ENCODE measurements around the gene TRPM1. TPM values are rescaled to one million over a fixed set of nuclear protein-coding genes. Genes with fewer than 3 reads are reported as not detected.

TRPM1 gene
- total RNA-seq, 1 donor from 2014 or later: 3.5 TPM

DNA sequence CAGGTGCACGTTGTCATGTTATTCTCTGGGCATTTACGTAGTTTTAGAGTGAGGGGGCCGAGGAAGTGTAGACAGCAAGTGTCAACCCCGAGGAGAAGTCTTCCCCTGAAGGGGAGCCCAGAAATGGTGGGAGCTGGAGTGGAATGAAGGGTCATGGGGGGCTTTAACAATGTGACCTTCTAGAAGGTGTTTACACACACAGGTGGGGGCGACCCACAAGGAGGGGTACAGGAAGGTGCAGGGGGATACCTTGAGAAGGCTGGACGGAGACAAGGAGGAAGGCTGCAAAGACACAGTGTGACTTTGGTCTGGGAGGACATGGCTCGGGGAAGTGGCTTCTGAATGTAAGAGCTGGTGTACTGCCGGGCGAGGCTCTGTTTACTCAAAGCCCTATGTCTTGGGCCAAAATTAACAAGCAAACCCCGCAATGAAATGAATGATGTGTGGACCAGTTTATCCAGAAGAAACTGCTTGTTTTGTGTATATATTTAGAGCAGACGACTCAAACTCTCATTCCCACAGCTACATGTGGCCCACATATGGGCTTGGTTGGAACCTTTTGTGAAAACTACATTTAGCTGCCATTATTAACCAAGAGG lies 18.7 kb downstream of the TRPM1 start:
- peak; percentile 77 for DNase-seq

DNA sequence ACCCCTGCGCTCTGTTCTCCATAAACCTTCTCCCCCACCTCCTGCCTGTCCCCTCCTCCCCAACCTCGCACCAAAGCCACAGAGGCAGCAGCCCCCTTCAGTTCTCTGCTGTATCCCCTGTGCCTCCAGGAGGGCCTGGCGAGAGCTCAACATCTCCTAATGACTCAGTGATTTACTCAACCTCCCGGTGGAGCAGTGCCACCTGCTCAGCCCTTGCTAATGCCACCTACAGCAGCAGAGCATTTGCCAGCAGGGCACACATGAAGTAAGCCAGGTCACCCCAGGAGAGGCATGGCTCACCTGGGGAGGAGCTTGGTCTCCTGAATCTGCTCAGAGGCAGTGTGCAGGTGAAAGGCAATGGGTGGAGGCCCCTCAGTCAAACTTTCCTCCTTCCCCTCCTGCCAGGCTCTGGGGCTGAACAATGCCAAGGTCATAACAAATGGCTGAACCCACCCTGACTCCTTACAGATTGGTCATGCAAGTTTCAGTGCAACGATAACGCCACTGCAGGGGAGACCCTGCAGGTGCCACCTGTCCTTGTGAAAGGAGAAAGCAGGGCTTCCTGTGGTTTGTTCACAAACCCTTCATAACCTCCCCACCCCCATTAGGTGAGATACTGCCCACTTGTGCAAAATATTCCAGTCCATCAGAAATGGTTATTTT lies 19.8 kb downstream of the TRPM1 start:
- DNase-seq: no peak

DNA sequence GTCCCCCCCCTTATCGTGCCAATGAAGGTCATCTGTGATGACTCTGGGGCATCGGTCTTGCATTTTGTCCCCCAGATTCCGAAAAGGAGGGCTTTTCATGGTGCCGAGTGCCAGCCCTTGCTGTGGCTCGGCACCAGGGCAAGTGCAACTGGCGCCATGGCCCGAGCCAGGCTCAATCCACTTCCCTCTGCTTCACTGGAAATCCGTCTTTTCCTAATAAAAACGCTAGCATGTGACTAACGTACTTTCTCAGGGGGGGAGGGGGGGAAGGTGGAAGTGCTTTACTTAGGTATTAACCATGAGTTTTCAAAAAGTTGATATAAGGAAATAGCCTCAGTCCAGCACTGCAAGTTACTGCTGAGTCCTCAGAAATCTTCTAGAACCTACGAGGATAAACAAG lies 20.5 kb downstream of the TRPM1 start:
- no peak for DNase-seq

DNA sequence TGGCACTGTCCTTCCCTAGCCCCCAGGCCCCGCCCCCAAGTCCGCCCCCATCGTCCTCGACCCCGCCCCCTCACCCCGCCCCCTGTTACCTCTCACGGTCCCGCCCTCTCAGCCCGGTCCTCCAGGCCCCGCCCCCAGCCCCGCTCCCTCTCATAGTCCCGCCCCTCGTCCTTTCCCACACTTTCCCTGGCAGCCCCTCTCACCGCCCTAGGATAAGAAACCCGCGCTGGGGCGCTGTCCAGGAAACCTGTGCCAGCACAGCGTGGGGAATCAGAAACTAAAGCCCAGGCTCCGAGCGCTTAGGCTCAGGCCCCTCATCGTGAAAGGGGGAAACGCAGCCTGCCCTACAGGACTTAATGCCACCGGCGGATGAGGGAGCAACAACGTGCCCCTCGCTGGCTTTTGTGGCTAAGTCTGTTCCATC lies 20.9 kb downstream of the TRPM1 start:
- DNase-seq: no peak

DNA sequence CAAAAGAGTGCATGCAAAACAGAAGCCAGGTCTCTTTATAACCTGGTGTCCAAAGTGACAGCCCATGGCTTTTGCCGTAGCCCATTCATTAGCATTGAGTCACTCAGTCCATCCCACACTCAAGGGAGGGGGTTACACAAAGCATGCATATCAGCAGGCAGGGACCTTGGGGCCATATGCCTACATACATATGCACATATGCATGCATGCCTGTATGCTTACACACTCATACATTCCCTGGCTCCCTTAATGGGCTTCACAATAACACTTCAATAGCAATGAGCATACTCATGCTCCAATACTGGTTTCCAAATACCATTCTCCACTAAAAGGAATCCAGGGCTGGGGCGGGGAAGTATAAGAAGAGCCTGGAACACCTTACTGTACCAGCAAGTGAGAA lies 22.0 kb downstream of the TRPM1 start:
- no peak for DNase-seq

DNA sequence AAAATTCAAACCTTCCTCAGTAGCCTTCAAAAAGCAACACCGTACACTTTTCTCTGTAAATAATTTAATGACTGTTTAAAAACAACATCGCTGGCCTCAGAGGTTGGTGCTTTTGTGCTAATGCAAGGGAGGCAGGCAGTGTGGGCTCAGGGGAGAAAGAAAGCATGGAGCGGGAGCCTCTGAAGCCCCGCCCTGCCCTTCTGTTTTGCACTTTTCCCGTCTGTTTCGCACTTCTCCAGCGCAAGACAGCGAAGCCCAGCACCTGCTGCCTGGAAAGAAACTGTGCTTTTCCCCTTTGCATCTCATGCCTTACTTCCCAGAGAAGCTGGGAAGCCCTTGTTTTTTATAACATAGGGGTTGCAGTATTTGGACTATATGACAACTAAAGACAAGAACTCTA lies 23.1 kb downstream of the TRPM1 start:
- no peak for DNase-seq

DNA sequence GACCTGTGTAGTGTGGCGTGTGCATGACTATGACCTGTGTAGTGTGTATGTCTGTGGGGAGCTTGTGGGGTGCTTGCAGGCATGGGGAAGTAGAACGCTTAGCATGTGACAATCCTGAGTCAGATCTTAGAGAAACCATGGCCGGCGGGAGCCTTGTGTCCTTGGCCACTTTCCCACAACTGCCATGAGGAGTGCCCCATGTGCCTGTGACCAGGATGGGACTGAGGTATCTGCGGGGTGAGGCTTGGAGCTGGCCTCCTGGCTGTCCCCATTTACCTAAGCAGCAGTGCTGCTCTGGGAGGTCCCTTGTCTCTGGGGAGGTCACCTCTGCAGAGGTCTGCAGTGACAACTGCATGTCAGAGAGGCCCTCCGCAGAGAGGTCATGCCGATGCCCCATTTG lies 23.6 kb downstream of the TRPM1 start:
- DNase-seq: no peak

DNA sequence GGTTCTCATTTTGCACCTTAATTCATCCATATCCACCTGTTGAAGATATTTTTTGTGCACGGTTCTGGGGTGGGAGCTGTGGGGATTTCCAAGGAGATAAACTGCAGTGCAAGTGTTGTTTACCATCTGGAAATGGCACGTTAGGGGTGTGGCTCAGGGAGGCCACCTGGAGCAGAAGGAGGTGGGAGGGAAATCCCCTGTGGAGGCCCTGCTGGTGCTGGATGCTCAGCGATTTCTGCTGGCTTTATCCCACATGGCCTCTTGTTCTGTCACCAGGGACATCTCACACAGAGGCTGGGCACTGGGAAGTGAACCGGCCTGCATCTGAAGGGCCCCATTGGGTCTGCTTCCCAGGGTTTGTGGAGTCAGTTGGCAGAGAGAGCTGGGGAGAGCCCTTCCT lies 24.3 kb downstream of the TRPM1 start:
- DNase-seq: no peak

DNA sequence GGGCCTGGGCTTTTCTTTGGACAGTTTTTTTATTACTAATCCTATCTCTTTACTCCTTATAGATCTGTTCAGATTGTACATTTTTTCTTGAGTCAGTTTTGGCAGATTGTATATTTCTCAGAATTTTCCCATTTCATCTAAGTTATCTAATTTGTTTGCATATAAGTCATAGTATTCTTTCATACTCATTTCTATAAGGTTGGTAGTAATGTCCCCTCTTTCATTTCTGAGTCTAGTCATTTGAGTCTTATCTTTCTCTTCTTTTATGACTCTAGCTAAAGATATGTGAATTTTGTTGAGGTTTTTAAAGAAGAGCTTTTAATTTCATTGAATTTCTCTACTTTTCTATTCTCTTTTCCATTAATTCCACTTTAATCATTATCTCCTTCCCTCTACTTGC lies 27.2 kb downstream of the TRPM1 start:
- DNase-seq: no peak

DNA sequence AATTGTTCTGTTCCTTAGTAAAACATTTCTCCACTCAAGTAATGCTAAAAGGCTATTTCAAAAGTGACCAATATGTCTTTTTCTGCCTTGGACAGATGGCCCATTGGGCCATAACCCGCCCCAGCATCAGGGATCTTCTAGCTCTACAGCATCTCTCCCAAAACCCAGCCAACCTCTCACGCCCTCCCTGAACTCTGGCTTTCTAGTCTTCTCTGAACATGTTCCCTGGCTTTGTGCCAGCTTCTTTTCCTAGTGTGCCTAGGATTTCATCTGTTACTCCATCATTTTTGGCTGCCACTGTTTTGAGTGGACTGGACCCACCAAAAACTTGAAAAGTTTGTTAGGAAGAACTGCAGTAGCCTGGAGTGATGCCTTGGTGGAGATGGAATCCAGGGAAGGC lies 30.7 kb downstream of the TRPM1 start:
- no peak for DNase-seq

DNA sequence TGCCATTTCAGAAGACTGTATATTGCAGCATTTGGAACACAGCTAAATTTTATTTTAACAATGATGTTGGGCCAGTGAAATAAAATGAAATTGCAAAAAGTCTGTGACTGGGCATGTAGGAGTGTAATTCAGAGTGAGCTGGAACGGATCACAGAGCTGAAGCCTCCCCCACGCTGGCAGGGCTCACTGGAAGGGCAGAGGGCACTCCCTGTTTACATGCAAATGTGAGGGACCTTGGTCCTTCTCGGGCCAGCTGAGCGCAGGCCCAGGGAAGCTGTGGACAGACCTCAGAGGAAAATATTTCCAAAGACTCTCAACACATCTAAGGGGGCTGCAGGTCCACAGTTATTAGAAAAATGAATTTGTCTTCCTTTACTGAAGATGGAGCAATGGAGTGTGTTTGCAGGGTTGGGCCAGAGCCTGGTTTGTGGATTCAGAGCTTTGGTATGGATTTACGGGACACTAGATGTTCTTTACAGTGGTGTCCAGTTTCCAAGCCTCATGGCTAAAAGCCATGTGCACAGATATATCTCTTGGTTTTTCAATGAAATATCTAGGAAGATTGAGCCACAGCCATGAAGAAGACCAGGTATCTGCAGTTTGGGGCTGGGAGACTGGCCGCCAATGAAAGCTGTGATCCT lies 32.0 kb downstream of the TRPM1 start:
- no peak for DNase-seq

DNA sequence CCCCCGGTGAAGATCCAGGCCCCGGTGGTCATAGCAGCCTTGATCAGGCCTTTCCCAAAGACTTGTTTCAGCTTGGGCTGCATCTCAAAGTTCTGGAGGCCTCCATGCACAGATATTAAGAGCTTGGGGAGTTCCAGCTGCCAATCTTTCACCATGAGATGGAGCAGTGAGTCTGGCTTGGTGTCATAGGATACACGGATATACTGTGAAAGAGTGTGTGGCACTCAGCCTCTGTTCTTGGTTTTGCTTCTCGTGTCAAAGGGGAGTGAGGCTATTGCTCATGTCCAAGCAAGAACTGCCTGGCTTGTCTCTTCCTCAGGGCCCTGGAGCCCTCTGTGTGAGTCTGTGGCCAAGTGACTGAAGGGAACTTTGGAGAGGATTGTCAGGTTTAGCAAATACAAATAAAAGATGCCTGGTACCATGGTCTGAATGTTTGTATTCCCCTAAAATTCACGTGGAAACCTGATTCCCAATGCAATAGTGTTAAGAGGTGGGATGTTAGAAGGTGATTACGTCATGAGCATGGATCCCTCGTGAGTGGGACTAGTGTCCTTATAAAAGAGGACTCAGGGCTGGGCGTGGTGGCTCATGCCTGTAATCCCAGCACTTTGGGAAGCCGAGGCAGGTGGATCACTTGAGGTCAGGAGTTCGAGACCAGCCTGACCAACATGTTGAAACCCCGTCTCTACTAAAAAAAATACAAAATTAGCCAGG lies 33.5 kb downstream of the TRPM1 start:
- DNase-seq: no peak

DNA sequence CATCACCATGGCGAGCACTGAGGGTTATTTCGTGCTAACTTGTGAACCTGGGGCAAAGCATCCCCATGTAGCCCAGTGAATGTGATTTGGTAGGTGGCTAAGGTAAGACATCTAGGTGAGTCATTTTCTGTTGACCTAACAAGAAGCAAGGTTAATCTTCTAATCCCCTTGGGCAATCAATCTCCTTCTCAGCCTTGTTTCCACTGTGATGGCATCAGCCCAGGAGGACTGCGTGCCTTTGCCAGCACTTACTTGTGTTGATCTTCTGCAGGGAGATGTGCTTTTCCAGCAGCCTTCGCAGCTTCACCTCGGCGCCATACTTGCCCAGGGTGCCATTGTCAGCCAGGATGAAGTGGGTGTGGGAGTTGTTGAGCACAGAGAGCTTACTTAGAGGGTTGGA lies 35.7 kb downstream of the TRPM1 start:
- no peak for DNase-seq

DNA sequence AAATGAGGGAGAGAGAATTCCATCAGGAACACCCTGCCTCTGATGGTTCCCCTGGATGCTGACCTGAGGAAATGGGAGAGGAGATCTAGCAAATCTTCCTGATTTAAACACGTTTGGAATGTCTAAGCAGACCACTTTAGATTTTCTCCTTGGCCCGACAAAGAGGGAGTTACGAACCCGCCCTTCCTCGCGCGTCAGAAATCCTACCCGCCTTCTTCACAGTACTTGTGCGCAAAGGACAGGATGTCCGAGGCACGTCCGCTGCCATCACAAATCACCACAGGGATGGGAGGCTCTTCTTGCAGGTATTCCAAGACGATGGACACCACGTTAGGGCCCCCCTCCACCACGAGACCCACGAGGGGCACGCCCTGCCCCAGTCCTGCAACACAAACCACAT lies 38.6 kb downstream of the TRPM1 start:
- DNase-seq: no peak

DNA sequence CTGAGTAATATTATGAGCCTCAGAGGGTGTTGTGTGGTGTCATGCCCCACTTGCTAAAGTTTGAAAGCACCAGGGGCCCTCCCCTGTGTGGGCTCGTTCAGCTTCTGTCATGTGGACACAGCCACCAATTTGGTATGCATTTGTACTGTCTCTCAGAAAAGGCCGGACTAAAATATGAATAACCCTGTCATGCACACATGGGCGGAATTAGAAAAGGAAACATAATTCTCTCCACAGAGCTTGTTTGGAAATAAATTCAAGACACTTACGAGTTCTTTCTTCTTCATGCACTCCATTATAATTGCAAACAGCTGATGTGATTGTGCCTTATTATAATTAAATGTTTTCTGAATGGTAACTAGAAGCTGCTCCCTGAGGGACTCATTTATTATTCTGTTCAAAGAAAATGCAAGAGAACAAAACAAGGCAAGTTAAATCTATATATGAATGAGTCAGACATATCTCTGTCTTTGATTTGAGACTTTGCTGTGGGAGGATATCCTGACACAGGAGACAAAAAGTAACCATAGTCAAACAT lies 39.1 kb downstream of the TRPM1 start:
- peak; percentile 91 for DNase-seq

DNA sequence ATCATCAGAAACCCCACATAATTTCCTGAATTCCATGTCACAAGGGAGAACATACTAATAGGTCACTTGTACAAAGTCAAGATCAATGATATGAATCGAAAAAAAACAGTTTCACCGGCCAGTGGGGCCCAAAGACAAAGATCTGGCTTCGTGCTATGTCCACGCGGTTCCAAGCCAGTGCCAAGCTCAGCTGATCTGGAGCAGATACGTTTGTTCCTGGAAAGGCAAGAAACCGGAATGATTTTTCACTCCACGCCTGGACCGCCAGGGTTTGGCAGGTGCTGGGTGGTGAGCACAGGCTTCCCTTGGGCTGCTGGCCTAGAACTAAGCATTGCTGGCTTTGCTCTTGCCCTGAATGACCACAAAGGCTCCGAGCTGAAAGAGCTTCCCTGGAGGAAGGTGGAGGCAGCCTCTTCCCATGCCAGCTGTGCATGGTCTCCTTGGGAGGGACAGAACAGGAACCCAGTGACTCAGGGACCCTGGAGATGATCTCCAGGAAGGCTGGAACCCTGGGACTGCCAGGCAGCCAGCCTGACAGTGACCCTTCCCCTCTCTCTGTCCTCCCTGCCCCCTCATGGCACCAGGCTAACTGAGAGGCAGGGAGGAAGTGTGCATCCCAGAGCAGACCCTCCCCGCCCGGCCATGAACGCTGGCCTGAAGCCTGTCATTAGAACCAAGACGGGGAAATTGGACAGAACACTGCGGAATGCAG lies 40.9 kb downstream of the TRPM1 start:
- DNase-seq: no peak

DNA sequence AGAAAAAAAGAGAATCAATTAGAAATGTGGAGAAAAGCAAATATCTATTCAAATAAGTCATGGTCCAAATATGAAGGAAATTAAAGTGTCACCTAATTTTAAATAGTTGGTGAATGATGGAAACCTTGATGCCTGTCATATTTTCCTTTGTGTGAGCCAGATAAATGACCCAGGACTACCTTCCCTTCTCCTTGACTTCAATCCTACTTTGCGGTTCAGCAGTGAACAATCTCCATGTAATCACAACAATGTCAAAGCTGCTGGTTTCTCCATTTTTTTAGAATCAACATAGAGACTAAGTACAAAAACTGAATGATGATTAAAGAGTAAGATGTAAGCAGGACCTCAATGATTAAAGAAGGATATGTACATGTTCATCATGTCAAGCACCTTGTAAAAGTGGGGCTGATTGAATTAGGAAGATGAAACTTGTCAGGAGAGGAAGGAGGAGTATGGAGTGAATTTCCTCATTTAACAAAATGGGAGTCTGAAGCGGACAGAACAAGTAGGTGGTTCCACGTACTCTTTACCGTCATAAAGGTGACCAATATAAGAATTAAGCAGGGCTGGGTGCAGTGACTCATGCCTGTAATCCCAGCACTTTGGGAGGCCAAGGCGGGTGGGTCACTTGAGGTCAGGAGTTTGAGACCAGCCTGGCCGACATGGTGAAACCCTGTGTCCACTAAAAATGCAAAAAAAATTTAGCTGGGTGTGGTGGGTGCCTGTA lies 43.1 kb downstream of the TRPM1 start:
- no peak for DNase-seq

DNA sequence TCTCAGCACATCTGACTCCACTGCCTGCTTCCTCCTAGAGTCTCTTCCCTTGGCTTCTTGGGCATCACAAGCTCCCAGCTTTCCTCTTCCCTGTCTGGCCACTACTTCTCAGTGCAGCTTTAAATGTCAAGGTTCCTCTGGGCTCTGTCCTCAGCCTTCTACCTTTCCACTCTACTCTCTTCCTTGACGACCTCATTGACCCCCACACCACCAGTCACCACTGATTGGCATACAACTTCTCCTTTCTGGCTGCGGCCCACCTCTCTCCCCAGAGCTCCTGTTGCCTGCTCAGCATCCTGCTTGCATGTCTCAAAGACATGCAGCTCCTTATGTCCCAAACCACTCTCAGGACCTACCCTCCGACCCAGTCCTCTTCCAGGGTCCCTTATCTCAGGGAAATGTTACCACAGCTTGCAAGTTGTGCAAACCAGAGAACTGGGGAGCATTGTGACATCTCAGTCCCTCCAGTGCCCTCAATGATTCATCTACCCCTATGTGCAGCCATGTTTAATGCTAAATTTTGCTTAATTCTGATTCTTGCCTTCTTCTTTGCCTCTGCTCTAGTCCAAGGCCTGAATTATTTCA lies 49.9 kb downstream of the TRPM1 start:
- DNase-seq: no peak

DNA sequence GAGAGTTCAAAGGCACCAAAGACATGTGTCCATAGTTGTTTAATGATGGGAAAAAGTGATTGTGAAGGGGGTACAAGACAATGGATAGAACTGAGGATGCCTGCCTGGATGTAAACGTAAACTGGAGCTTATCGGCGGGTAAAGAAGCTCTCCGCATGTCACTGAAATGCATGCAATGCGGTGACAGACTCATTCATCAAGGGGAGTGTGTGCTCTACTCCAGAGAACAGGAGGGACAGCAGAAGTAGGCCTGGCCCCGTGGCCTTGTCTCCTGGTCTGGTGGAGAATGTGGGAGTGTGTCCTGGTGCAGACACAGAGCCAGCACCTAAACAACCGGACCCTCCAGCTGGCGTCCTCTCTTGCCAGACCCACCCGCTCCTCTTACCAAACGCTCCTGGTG lies 50.6 kb downstream of the TRPM1 start:
- no peak for DNase-seq

DNA sequence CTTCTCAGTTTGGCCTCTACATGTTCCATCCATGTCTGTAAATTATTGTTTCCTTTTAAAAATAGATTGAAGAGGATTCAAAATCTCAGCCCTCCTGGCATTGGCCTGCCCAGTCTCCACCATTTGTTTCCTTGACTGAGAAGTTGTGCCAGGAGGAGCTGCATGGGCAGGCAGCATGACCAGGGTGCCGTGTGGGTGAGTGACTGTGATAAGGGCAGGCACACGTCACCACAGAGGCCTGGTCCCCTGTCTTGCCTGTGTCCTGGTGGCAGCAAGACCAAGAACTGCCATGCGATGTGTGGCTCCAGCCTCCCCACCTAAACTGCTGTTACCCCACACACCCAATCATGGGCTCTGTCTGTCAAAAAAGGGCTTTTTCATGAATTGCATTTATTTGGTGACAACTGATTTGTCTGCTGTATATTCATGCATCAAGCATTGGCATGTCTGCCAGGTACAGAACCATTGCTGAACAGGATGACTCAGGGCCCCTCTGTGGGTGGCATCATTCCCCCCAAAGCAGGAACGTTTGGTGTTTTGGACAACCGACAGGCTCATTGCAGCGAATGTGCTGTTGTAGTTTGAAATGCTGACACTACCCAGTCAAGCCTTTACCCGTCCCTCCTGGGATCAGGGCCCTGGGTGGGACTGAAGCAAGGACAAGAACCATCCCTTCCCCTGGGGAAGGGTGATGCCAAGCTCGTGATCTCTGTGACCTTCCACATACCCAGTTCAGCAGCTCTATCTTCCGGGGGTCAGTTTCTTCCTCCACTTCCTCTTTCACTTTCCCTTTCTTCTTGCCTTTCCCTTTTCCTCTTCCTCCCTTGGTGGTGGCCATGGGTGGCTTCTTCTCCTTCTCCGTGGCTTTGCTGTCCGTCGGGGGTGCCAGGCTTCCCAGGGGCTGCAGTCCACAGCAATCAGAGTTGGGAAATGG lies 51.6 kb downstream of the TRPM1 start:
- DNase-seq: no peak
